HepG2 (cell line): ENCODE data around the gene RPL19. TPM values are rescaled to one million over a fixed set of nuclear protein-coding genes. Genes with fewer than 3 reads are reported as not detected.

Source experiments
- ETV6 ChIP-seq: sonication (generic); formaldehyde crosslinking; conservative IDR thresholded peaks from 2 replicates; pipeline ENCODE4 v1.4.0; 2020; ENCODE audit warnings: missing genetic modification reagents
- FOXA3 ChIP-seq: IDR thresholded peaks from 2 replicates; pipeline ENCODE4 v1.6.1; 2016; ENCODE audit warnings: missing genetic modification reagents, missing compliant biosample characterization
- FOXC1 ChIP-seq: sonication (generic); formaldehyde crosslinking; IDR thresholded peaks from 2 replicates; pipeline ENCODE4 v1.8.0; 2022; ENCODE audit warnings: mild to moderate bottlenecking, missing genetic modification reagents, borderline replicate concordance
- KLF11 ChIP-seq: IDR thresholded peaks from 2 replicates; pipeline ENCODE4 v1.6.1; 2016; ENCODE audit warnings: missing compliant biosample characterization
- KLF16 ChIP-seq, 2 experiments: sonication (generic) in 1 of 2; formaldehyde crosslinking in 1 of 2; IDR thresholded peaks; 2 replicates each; pipeline versions ENCODE4 v1.6.1 to v1.8.0; 2016 to 2023; ENCODE audit warnings: missing genetic modification reagents in 2 of 2, missing compliant biosample characterization in 1 of 2
- SATB2 ChIP-seq: sonication (generic); formaldehyde crosslinking; IDR thresholded peaks from 2 replicates; pipeline ENCODE4 v1.5.0; 2020; ENCODE audit warnings: missing genetic modification reagents
- SYNCRIP ChIP-seq: fragments of 200-400 bp; formaldehyde crosslinking; IDR thresholded peaks from 2 replicates; pipeline ENCODE4 v1.6.1; 2018; ENCODE audit warnings: mild to moderate bottlenecking, low read depth, low read length; ENCODE audit not compliant: insufficient read depth
- TFE3 ChIP-seq: IDR thresholded peaks from 2 replicates; pipeline ENCODE4 v1.6.1; 2016
- ZNF235 ChIP-seq: sonication (generic); formaldehyde crosslinking; IDR thresholded peaks from 2 replicates; pipeline ENCODE4 v1.8.1; 2023; ENCODE audit warnings: mild to moderate bottlenecking, missing genetic modification reagents, borderline replicate concordance
- ZNF407 ChIP-seq: sonication (generic); formaldehyde crosslinking; IDR thresholded peaks from one replicate; pipeline ENCODE4 v1.5.1; 2020; ENCODE audit warnings: mild to moderate bottlenecking, missing genetic modification reagents; ENCODE audit errors: not compliant biosample characterization
- ZNF556 ChIP-seq: sonication (generic); formaldehyde crosslinking; IDR thresholded peaks from 2 replicates; pipeline ENCODE4 v1.4.0; 2020; ENCODE audit warnings: mild to moderate bottlenecking, missing genetic modification reagents, borderline replicate concordance
- polyA plus RNA-seq, 8 experiments: library from polyadenylated mRNA; depleted of rRNA in 3 of 8; stranded (reverse) in 7 of 8; unstranded in 1 of 8; fragments of >200 nt; fragmentation: Illumina TruSeq in 4 of 8; extraction: Trizol in 4 of 8; gene quantifications; 2 replicates each; pipeline versions ENCODE4 v1.2.1 to v1.2.3, GENCODE V29; 2011 to 2016; ENCODE audit warnings: low read depth in 4 of 8, missing spikeins in 1 of 8, mixed read lengths in 1 of 8; ENCODE audit not compliant: insufficient read depth in 1 of 8
- total RNA-seq, 5 experiments: library from RNA; depleted of rRNA; stranded (reverse); fragments of >200 nt; fragmentation: Illumina TruSeq; extraction: Trizol; gene quantifications; 2 replicates each; pipeline ENCODE4 v1.2.3, GENCODE V29; 2016; ENCODE audit warnings: low read depth in 1 of 5
- TF ChIP-seq, protein P1 (sequence below): sonication (generic); formaldehyde crosslinking; IDR thresholded peaks from 2 replicates; pipeline ENCODE4 v1.5.0; 2020; ENCODE audit warnings: missing genetic modification reagents
- TF ChIP-seq, protein P2 (sequence below): sonication (generic); formaldehyde crosslinking; IDR thresholded peaks from 2 replicates; pipeline ENCODE4 v1.4.0; 2020; ENCODE audit warnings: missing genetic modification reagents
- TF ChIP-seq, protein P3 (sequence below): sonication (generic); formaldehyde crosslinking; IDR thresholded peaks from 2 replicates; pipeline ENCODE4 v1.5.0; 2020; ENCODE audit warnings: missing genetic modification reagents

Gene RPL19
- total and polyA plus RNA-seq, 2 of the 13 experiments (the other 11 are each of a cell fraction or from before 2014, with no cell fraction given) = 2,522 to 2,768 TPM

DNA sequence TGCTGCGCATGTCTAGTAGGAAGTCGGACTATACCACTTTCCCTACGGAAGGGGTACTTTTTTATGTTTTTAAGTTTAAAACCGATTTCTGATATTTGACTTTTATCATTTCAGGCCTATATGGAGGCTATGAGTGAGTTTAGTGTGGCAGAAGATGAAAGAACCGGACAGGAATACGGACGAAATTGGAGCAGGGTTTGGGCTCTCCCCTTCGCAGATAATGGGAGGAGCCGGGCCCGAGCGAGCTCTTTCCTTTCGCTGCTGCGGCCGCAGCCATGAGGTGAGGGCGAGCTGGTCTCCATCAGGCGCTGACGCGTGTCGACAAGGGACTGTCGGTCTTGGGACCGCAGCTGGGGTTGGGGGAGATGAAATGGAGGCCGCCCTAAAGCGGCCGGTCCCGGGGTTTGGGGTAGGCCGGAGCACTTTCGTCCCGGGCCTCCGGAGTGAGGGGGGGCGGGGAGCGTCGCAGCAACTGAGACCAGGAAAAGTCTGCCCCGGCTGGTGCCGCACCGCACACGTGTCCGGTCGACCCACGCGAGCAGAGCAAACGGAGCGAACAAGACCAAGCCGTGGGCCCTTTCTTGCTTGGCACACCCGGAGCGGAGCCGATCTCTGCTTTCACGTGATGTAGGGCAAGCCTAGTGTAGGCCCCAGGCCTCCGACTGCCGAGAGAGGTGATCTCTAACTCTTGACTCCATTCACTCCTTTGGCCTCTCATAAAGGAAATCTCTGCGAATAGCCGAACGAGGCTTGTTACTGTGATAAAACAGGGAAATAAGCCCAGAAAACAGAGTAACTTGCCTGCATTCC, at the start of gene RPL19 (continued):
- TF ChIP-seq, protein P1, sequence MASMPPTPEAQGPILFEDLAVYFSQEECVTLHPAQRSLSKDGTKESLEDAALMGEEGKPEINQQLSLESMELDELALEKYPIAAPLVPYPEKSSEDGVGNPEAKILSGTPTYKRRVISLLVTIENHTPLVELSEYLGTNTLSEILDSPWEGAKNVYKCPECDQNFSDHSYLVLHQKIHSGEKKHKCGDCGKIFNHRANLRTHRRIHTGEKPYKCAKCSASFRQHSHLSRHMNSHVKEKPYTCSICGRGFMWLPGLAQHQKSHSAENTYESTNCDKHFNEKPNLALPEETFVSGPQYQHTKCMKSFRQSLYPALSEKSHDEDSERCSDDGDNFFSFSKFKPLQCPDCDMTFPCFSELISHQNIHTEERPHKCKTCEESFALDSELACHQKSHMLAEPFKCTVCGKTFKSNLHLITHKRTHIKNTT (CRISPR knock-in tag) = no peak
- peak; percentile 95 for TF ChIP-seq FOXC1 (CRISPR knock-in tag)
- TF ChIP-seq, protein P2, sequence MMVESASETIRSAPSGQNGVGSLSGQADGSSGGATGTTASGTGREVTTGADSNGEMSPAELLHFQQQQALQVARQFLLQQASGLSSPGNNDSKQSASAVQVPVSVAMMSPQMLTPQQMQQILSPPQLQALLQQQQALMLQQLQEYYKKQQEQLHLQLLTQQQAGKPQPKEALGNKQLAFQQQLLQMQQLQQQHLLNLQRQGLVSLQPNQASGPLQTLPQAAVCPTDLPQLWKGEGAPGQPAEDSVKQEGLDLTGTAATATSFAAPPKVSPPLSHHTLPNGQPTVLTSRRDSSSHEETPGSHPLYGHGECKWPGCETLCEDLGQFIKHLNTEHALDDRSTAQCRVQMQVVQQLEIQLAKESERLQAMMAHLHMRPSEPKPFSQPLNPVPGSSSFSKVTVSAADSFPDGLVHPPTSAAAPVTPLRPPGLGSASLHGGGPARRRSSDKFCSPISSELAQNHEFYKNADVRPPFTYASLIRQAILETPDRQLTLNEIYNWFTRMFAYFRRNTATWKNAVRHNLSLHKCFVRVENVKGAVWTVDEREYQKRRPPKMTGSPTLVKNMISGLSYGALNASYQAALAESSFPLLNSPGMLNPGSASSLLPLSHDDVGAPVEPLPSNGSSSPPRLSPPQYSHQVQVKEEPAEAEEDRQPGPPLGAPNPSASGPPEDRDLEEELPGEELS = peak; percentile 35; the same call in 1 of the 2 replicates
- no peak; the same call in 1 of the 2 replicates for TF ChIP-seq TFE3
- TF ChIP-seq ZNF407 (CRISPR knock-in tag) = peak; percentile 50
- TF ChIP-seq ETV6 = no peak; the same call in 1 of the 2 replicates
- TF ChIP-seq ZNF235 = 0 out of 2 replicates have a peak, but pooled peaks have one; percentile 30
- TF ChIP-seq, protein P3, sequence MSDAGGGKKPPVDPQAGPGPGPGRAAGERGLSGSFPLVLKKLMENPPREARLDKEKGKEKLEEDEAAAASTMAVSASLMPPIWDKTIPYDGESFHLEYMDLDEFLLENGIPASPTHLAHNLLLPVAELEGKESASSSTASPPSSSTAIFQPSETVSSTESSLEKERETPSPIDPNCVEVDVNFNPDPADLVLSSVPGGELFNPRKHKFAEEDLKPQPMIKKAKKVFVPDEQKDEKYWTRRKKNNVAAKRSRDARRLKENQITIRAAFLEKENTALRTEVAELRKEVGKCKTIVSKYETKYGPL (CRISPR knock-in tag) = peak; percentile 51; the same call in 1 of the 2 replicates
- TF ChIP-seq ZNF556 (CRISPR knock-in tag) = peak; percentile 58
- peak; percentile 13; the same call in 1 of the 2 replicates for TF ChIP-seq FOXA3 (CRISPR knock-in tag)
- peak; percentile 74; the same call in 1 of the 2 replicates for TF ChIP-seq KLF11 (CRISPR knock-in tag)
- no peak for TF ChIP-seq SYNCRIP
- TF ChIP-seq SATB2 = peak; percentile 61
- TF ChIP-seq KLF16 (CRISPR knock-in tag; IDR thresholded peaks at IDR 0.05) = peak in 1 of 2 experiments; percentile 55; a peak in 2 of 4 replicates
